Body of pancreas (tissue), 4 donors: ENCODE measurements around the gene SLC9A8. TPM values are rescaled to one million over a fixed set of nuclear protein-coding genes. Genes with fewer than 3 reads are reported as not detected.
A peak's percentile ranks its signal among the peaks of the same experiment; 100 is the strongest.

Source experiments
- ATAC-seq: fragments of 150-250 bp; one replicate; pipeline ENCODE4 v1.9.1; 2016
- DNase-seq, 4 donors: peaks; one replicate each; pipeline ENCODE4 v3.0.0-alpha.2; 2019
- H3K27ac ChIP-seq, 4 donors: fragments of 200-600 bp; sonication (generic); 1 replicate in 3 of 4; 2 replicates in 1 of 4; pipeline versions ENCODE4 v1.5.1 to v1.6.1; 2016 to 2019; ENCODE audit warnings: mild to moderate bottlenecking in 1 of 4, mixed read lengths in 1 of 4, moderate library complexity in 1 of 4
- H3K27me3 ChIP-seq, 2 donors: fragments of 200-600 bp; sonication (generic); one replicate each; pipeline ENCODE4 v1.6.0; 2016; ENCODE audit warnings: mild to moderate bottlenecking in 1 of 2
- H3K36me3 ChIP-seq, 2 donors: fragments of 200-600 bp; sonication (generic); replicated peaks in 1 of 2; 2 replicates each; pipeline ENCODE4 v1.5.1; 2016; ENCODE audit warnings: low read depth in 2 of 2; ENCODE audit not compliant: insufficient read depth in 1 of 2
- H3K4me1 ChIP-seq: fragments of 200-600 bp; sonication (generic); one replicate; pipeline ENCODE4 v1.6.0; 2016
- H3K4me3 ChIP-seq, 2 donors: fragments of 200-600 bp; sonication (generic); 1 replicate in 1 of 2; 2 replicates in 1 of 2; pipeline ENCODE4 v1.5.1; 2016 to 2019
- H3K9me3 ChIP-seq, 3 donors: fragments of 200-600 bp; sonication (generic); 1 replicate in 2 of 3; 2 replicates in 1 of 3; pipeline ENCODE4 v1.5.1; 2016
- CTCF ChIP-seq, 7 experiments: fragments of 450-650 bp in 4 of 7; fragments of 200-600 bp in 3 of 7; sonication (generic) in 3 of 7; IDR thresholded peaks; one replicate each; pipeline ENCODE4 v1.5.1; 2016 to 2019; ENCODE audit warnings: antibody characterized with exemption in 7 of 7
- POLR2A ChIP-seq, 3 donors: fragments of 450-650 bp; IDR thresholded peaks; one replicate each; pipeline ENCODE4 v1.6.1; 2016; ENCODE audit warnings: antibody characterized with exemption in 3 of 3, mild to moderate bottlenecking in 2 of 3
- WGBS, 2 donors: methylation state at CpG; one replicate each; pipeline ENCODE4 v1.1.5; 2017; 5-methylcytosine and 5-hydroxymethylcytosine counted together
- intact Hi-C: fragments of 100-400 bp; cut with DNase I; formaldehyde crosslinking; loops from one replicate; pipeline ENCODE4 v1.15.1; 2023
- total RNA-seq, 2 donors: library from RNA; depleted of rRNA; stranded (reverse); fragments of >200 nt; gene quantifications; one replicate each; pipeline ENCODE4 v1.1.0, GENCODE V29; 2016

SLC9A8 gene
- 10 to 100 TPM in 1 of 2 donors, 1 to 10 TPM in 1; 5.9 to 11.2 TPM for total RNA-seq

DNA sequence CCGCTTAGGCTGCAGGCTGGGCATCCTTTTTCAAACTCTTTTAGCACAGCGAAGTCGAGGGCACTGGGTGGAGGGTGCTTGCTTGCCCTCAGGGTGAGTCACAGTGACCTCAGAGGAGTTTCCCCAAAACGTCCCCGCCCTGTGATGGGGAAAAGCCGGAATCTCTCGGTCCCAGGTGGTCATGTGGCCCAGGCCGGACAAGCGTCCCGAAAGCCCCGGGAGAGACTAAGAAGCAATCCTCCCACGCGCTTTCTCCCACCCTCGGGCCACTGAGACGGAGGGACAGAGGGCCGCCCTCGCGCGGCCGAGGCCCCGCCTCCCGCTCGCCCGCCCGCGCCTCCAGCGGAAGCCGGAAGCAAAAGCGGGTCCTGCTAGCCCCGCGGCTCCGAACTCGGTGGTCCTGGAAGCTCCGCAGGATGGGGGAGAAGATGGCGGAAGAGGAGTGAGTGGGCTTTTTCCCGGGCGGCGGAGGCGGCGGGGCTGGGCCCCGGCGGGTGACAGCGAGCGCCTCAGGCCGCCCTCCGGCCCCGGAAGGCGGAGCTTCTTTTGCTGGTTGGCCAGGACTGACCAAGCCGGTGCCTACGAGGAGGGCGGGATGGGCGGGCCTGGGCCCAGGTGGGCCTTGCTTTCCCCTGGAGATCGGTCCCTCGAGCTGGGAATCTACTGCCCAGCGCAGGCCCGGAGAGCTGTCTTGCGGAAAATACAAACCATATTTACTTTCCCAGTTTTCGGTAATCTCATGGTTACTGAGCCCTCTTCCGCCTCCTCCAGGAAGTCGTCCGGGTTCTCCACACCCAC, at the start of gene SLC9A8:
Gene SLC9A8 (plus strand): TSS at position 322 of the 798 bp plus-strand sequence. CDS start 95 bp downstream, at position 417.
- Histone ChIP-seq H3K27ac (peak within 1 kb of the TSS; percentile 61 to 91 (median 82)), H3K27me3 (no peaks in the 10 kb centered on the region), H3K4me3 (peak within 1 kb of the TSS; percentile 57 to 71), H3K36me3 (peaks cover 0 to 2% of the 10 kb centered on the region in 2 donors), H3K4me1 (peaks cover 19% of the 10 kb centered on the region), H3K9me3 (no peaks in the 10 kb centered on the region)
- DNase-seq (peak; percentile 76 to 91 (median 82)), ATAC-seq (peak; percentile 93)
- intact Hi-C loops = no loop called here
- WGBS, 2 donors = 0 to 1% methylated on average over 10 to 60 of the region's 61 CpGs
- peak; percentile 60 to 79 (median 75) for TF ChIP-seq POLR2A (IDR thresholded peaks at IDR 0.05)
- peak in 6 of 7 experiments; percentile 24 to 49 (median 37) for TF ChIP-seq CTCF (IDR thresholded peaks at IDR 0.05)

GRCh38 chr20:49762940-49763766, 49.5 kb upstream of the SLC9A8 start:
- 81 to 83% methylated on average over 11 to 12 of the region's 12 CpGs for WGBS, 2 donors
- peaks cover 10% of the 10 kb centered on the region for H3K4me1 ChIP-seq
- no peaks in the 10 kb centered on the region for H3K27me3 ChIP-seq
- H3K9me3 ChIP-seq = no peaks in the 10 kb centered on the region
- no peak for TF ChIP-seq POLR2A (IDR thresholded peaks at IDR 0.05)
- no peak for TF ChIP-seq CTCF (IDR thresholded peaks at IDR 0.05)
- DNase-seq (no peak), ATAC-seq (no peak)
- no peaks in the 10 kb centered on the region for H3K36me3 ChIP-seq
- no peak overlapping the region for H3K4me3 ChIP-seq
- no peak overlapping the region for H3K27ac ChIP-seq
- intact Hi-C loops = no loop called here

DNA sequence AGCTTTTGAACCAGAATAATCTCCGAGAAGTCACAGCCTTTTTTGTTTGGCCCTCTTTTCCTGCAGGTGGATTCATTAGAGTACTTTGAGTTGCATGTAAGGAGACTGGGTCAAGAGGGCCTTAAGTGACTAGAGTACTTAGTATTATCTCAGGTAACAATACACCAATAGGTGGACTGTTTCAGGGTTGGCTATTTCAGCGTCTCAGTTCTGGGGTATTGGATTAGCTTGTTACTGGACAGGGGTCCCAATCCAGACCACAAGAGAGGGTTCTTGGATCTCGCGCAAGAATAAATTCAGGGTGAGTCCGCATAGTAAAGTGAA, 47.3 kb upstream of the SLC9A8 start:
- WGBS, 2 donors = 86 to 94% methylated on average over 5 of the region's 5 CpGs
- no peaks in the 10 kb centered on the region for H3K36me3 ChIP-seq
- no peaks in the 10 kb centered on the region for H3K27me3 ChIP-seq
- DNase-seq (no peak), ATAC-seq (no peak)
- peaks cover 19% of the 10 kb centered on the region for H3K4me1 ChIP-seq
- no peak for TF ChIP-seq POLR2A (IDR thresholded peaks at IDR 0.05)
- no peak for TF ChIP-seq CTCF (IDR thresholded peaks at IDR 0.05)
- intact Hi-C loops = no loop called here
- no peaks in the 10 kb centered on the region for H3K9me3 ChIP-seq
- peak overlapping the region in 1 of 4 donors; percentile 47 for H3K27ac ChIP-seq
- no peak overlapping the region for H3K4me3 ChIP-seq

DNA sequence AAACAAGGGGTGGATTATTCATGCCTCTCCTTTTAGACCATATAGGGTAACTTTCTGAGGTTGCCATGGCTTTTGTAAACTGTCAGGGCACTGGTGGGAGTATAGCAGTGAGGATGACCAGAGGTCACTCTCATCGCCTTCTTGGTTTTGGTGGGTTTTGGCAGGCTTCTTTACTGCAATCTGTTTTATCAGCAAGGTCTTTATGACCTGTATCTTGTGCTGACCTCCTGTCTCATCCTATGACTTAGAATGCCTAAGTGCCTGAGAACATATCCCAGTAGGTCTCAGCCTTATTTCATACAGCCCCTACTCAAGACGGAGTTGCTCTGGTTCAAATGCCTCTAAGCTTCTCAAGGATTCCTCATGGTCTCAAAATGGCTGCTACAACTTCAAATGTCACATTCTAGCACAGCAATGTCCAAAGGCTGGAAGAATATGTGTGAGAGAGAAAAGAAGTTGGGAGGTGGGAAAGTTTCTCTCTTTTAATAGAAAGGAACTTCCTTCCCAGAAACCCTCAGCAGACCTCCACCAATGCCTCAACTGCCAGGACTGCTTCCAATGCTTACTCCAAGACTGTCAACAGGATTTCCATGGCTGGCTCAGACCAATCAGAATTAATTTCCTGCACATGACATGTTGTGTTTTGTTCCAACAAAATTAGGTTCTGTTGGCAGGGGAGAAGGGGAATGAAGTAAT, 46.6 kb upstream of the SLC9A8 start:
- TF ChIP-seq POLR2A (IDR thresholded peaks at IDR 0.05) = no peak
- TF ChIP-seq CTCF (IDR thresholded peaks at IDR 0.05) = no peak
- Histone ChIP-seq H3K27ac (peak overlapping the region in 1 of 4 donors; percentile 47), H3K4me1 (peaks cover 19% of the 10 kb centered on the region), H3K4me3 (no peak overlapping the region), H3K27me3 (no peaks in the 10 kb centered on the region), H3K36me3 (no peaks in the 10 kb centered on the region), H3K9me3 (no peaks in the 10 kb centered on the region)
- intact Hi-C loops = no loop called here
- 86 to 97% methylated on average over 2 of the region's 2 CpGs for WGBS, 2 donors
- no peak for ATAC-seq
- no peak for DNase-seq
